ENCODE measurements around the gene PSMB7. TPM values are rescaled to one million over a fixed set of nuclear protein-coding genes. Genes with fewer than 3 reads are reported as not detected.

The PSMB7 gene
- total and polyA plus RNA-seq, 2 donors (not counting 1 experiment from before 2014, with no cell fraction given) = 69.5 to 73.1 TPM

- no peak overlapping the region for H2AFZ ChIP-seq (ENCODE audit: insufficient read depth, low read depth, low read length, poor library complexity, severe bottlenecking)
- peaks cover 26% of the 10 kb centered on the region for H3K4me1 Mint-ChIP-seq
- ATAC-seq (ENCODE audit: low read depth) (no peak), DNase-seq (no peak)
- H3K4me3 Mint-ChIP-seq = no peak overlapping the region
- no peaks in the 10 kb centered on the region for H3K27me3 Mint-ChIP-seq
- H3K27ac Mint-ChIP-seq = no peak overlapping the region
- 100% methylated on average over 1 of the region's 3 CpGs for WGBS (ENCODE audit: insufficient coverage)
- intact Hi-C loops (cut with micrococcal nuclease) = loop anchor here (10.0 kb wide), 1 partner anchor 364 kb away; the partner anchor contains the start of genes NR6A1 and OLFML2A
- peaks cover 5 to 73% of the 10 kb centered on the region in 2 experiments for H3K36me3 ChIP-seq (replicated peaks in 1 of 2; ENCODE audit: control extremely low read depth in 1 of 2, control insufficient read depth in 1 of 2, extremely low read depth in 1 of 2, insufficient read depth in 2 of 2, low read length in 1 of 2)
- no peak overlapping the region for H3K4me2 ChIP-seq (replicated peaks; ENCODE audit: low read depth, low read length, poor library complexity, severe bottlenecking)
- H3K4me3 ChIP-seq (ENCODE audit: control extremely low read depth in 1 of 5, extremely low read depth in 1 of 5, insufficient read depth in 1 of 5, low read depth in 2 of 5, low read length in 4 of 5) = no peak overlapping the region
- H3K4me1 ChIP-seq (ENCODE audit: control insufficient read depth in 2 of 2, insufficient read depth in 2 of 2, low read length in 2 of 2) = peaks cover 6 to 12% of the 10 kb centered on the region in 2 donors
- H3K27me3 ChIP-seq (replicated peaks in 1 of 4; ENCODE audit: control extremely low read depth in 1 of 4, control insufficient read depth in 3 of 4, insufficient read depth in 4 of 4, low read length in 3 of 4) = no peaks in the 10 kb centered on the region
- H3K27ac ChIP-seq (ENCODE audit: low read length in 2 of 2) = no peak overlapping the region
- H3K79me2 ChIP-seq (ENCODE audit: control insufficient read depth, insufficient read depth, low read length) = peaks cover 82% of the 10 kb centered on the region
- peaks cover 0 to 2% (median 0%) of the 10 kb centered on the region in 3 donors for H3K9me3 ChIP-seq (ENCODE audit: control extremely low read depth in 1 of 3, control insufficient read depth in 2 of 3, insufficient read depth in 1 of 3, low read length in 2 of 3)
- ChIA-PET CTCF (interaction anchor here (0.9 to 1.0 kb wide), 2 partner anchors 10 to 12 kb away, joined by 3 to 5 read pairs; no protein-coding TSS in a partner anchor), POLR2A (no interaction called here)
- no peak overlapping the region for H3K9ac ChIP-seq (ENCODE audit: low read length)
- TF ChIP-seq EZH2 (IDR thresholded peaks at IDR 0.05; ENCODE audit: borderline replicate concordance, insufficient read depth, low read depth, low read length, poor library complexity, severe bottlenecking) (no peak), CTCF (IDR thresholded peaks at IDR 0.05) (peak; percentile 55)
- no peaks in the 10 kb centered on the region for H3K9me3 Mint-ChIP-seq (ENCODE audit: insufficient read depth)
- peaks cover 45% of the 10 kb centered on the region for H4K20me1 ChIP-seq (ENCODE audit: control insufficient read depth, insufficient read depth, low read length, poor library complexity, severe bottlenecking)
Observed at GRCh38 chr9:124410321-124410913, 4.8 kb downstream of the PSMB7 start.

- WGBS (ENCODE audit: insufficient coverage) = no CpG with 5 or more reads among the region's 3 CpGs
- intact Hi-C loops (cut with micrococcal nuclease) = no loop called here
- TF ChIP-seq EZH2 (IDR thresholded peaks at IDR 0.05; ENCODE audit: borderline replicate concordance, insufficient read depth, low read depth, low read length, poor library complexity, severe bottlenecking) = no peak
- no peak for TF ChIP-seq CTCF (IDR thresholded peaks at IDR 0.05)
- peaks cover 5 to 82% of the 10 kb centered on the region in 2 experiments for H3K36me3 ChIP-seq (replicated peaks in 1 of 2; ENCODE audit: control extremely low read depth in 1 of 2, control insufficient read depth in 1 of 2, extremely low read depth in 1 of 2, insufficient read depth in 2 of 2, low read length in 1 of 2)
- ChIA-PET POLR2A (no interaction called here), CTCF (no interaction called here)
- H3K4me2 ChIP-seq (replicated peaks; ENCODE audit: low read depth, low read length, poor library complexity, severe bottlenecking) = no peak overlapping the region
- H2AFZ ChIP-seq (ENCODE audit: insufficient read depth, low read depth, low read length, poor library complexity, severe bottlenecking) = no peak overlapping the region
- peaks cover 17% of the 10 kb centered on the region for H3K4me1 Mint-ChIP-seq
- H3K79me2 ChIP-seq (ENCODE audit: control insufficient read depth, insufficient read depth, low read length) = peaks cover 82% of the 10 kb centered on the region
- no peak overlapping the region for H3K27ac ChIP-seq (ENCODE audit: low read length in 2 of 2)
- no peak overlapping the region for H3K4me3 ChIP-seq (ENCODE audit: control extremely low read depth in 1 of 5, extremely low read depth in 1 of 5, insufficient read depth in 1 of 5, low read depth in 2 of 5, low read length in 4 of 5)
- DNase-seq = no peak
- no peak overlapping the region for H3K9ac ChIP-seq (ENCODE audit: low read length)
- H3K27me3 Mint-ChIP-seq = no peaks in the 10 kb centered on the region
- peaks cover 50% of the 10 kb centered on the region for H4K20me1 ChIP-seq (ENCODE audit: control insufficient read depth, insufficient read depth, low read length, poor library complexity, severe bottlenecking)
- H3K9me3 ChIP-seq (ENCODE audit: control extremely low read depth in 1 of 3, control insufficient read depth in 2 of 3, insufficient read depth in 1 of 3, low read length in 2 of 3) = no peaks in the 10 kb centered on the region
- peaks cover 1 to 5% of the 10 kb centered on the region in 2 donors for H3K4me1 ChIP-seq (ENCODE audit: control insufficient read depth in 2 of 2, insufficient read depth in 2 of 2, low read length in 2 of 2)
- H3K27me3 ChIP-seq (replicated peaks in 1 of 4; ENCODE audit: control extremely low read depth in 1 of 4, control insufficient read depth in 3 of 4, insufficient read depth in 4 of 4, low read length in 3 of 4) = no peaks in the 10 kb centered on the region
- no peak overlapping the region for H3K4me3 Mint-ChIP-seq
- no peak for ATAC-seq (ENCODE audit: low read depth)
- H3K9me3 Mint-ChIP-seq (ENCODE audit: insufficient read depth) = no peaks in the 10 kb centered on the region
- H3K27ac Mint-ChIP-seq = no peak overlapping the region
Observed at GRCh38 chr9:124409410-124409809, 5.8 kb downstream of the PSMB7 start.

Data from B cell (primary cell).